Epithelial cell of prostate (primary cell): Measurements from ENCODE around the gene SLC22A3.
"Not testable (repeated sequence)": the region's sequence is repeated elsewhere in the genome, so short reads cannot be mapped to it uniquely, and the experiment has no call there.

Source experiments
- DNase-seq: peaks from one replicate; pipeline ENCODE4 v3.0.0-alpha.2; 2011; ENCODE audit warnings: low read depth, low spot score
- H3K27ac ChIP-seq: fragments of 450-650 bp; 2 replicates; pipeline ENCODE4 v1.5.1; 2017; ENCODE audit warnings: mild to moderate bottlenecking

Gene SLC22A3

DNA sequence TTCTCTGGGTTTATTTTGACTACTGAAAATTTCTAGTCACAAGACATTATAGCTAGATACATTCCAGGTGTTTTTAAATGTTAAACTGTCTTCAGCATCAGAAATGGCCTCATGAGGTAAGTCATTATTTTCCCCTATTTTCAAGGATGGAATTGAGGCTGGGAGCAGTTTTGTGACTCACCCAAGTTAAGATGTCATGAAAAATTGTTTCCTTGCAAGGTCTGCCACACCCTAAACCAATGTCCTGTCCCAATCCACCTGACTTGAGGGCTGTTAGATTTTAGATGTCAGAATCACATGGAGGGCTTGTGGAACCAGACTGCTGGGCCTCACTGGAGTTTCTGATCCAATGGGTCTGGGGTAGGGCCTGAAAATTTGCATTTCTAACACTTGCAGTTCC is 16.9 kb downstream of the SLC22A3 start:
- DNase-seq = no peak
- no peak overlapping the region for H3K27ac ChIP-seq

GRCh38 chr6:160367798-160368547 is 19.8 kb downstream of the SLC22A3 start:
- no peak for DNase-seq
- no peak overlapping the region for H3K27ac ChIP-seq

GRCh38 chr6:160368670-160369069 is 20.5 kb downstream of the SLC22A3 start:
- no peak for DNase-seq
- no peak overlapping the region for H3K27ac ChIP-seq

DNA sequence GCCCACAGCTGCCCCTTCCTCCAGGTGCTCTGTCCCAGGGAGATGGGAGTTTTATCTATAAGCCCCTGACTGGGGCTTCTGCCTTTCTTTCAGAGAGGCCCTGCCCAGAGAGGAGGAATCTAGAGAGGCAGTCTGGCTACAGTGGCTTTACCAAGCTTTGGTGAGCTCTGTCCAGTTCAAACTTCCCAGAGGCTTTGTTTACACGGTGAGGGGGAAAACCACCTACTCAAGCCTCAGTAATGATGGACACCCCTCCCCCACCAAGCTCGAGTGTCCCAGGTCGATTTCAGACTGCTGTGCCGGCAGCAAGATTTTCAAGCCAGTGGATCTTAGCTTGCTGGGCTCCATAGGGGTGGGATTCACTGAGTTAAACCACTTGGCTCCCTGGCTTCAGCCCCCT is 25.4 kb downstream of the SLC22A3 start:
- not testable (repeated sequence) for DNase-seq

GRCh38 chr6:160374836-160375560 is 26.8 kb downstream of the SLC22A3 start:
- no peak for DNase-seq
- no peak overlapping the region for H3K27ac ChIP-seq

More for the DNA sequence above, 25.4 kb downstream of the SLC22A3 start:
- H3K27ac ChIP-seq = not testable (repeated sequence)

GRCh38 chr6:160375561-160375949 is 27.4 kb downstream of the SLC22A3 start:
- no peak for DNase-seq
- H3K27ac ChIP-seq = no peak overlapping the region

DNA sequence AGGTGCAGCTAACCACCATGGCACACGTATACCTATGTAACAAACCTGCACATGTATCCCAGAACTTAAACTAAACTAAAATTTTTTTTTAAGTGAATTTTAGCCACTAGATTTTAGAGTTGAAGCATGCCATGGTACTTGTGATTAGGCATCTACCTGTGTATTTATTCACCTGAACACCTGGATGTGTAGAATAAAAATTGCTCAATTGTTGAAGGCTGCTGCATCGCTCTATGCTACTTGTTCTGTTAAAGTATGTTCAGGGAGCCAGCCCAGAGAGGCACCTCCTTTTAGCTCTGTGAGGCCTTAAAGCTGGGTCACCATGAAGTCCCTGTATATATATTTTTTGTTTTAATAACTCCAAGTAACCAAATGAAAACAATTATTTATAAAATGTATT is 28.3 kb downstream of the SLC22A3 start:
- no peak overlapping the region for H3K27ac ChIP-seq
- no peak for DNase-seq

- peak; percentile 45 for DNase-seq
Observed at GRCh38 chr6:160378218-160378617, 30.0 kb downstream of the SLC22A3 start.

DNA sequence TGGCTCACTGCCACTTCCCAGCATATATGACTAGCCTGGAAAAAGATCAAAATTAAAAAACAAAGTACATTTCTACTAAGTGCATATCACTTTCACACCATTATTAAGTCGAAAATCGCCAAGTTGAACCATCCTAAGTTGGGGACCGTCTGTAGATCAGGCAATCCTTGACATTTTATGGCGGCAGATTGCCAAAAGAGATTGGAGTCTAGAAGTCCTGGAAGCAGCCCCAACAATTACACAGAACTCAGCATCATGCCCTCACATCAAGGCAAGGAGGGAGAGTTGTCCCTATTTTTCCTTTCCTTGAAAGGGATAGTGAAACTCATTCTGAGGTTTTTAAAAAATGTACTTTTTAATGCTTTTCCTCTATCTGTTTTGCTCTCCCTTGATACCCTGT is 30.7 kb downstream of the SLC22A3 start:
- DNase-seq = no peak

More at GRCh38 chr6:160378218-160378617, 30.0 kb downstream of the SLC22A3 start:
- peak overlapping the region; percentile 76 for H3K27ac ChIP-seq

GRCh38 chr6:160379466-160379865 is 31.3 kb downstream of the SLC22A3 start:
- H3K27ac ChIP-seq = peak overlapping the region; percentile 76
- no peak for DNase-seq

More for the DNA sequence above, 30.7 kb downstream of the SLC22A3 start:
- H3K27ac ChIP-seq = peak overlapping the region; percentile 76

DNA sequence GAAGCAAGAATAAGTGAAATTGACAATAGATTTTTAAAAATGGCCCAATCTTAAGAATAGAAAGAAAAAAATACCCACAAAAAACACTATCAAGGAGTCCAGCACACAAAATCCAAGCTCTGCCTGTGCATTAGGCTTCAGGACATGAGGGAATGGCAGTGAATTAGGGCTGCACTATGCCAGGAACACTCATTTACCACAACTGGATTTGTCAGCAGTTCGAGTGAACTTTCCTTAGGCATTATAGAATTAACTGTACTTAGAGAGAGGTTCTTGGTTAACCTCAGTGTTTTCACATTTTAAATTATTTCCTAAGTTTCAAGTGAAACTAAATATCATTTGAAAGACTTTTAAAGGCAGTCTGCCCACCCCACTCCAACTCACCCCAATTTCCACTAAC is 34.8 kb downstream of the SLC22A3 start:
- H3K27ac ChIP-seq = no peak overlapping the region
- no peak for DNase-seq

GRCh38 chr6:160386869-160387530 is 38.8 kb downstream of the SLC22A3 start:
- H3K27ac ChIP-seq = peak overlapping the region; percentile 87
- DNase-seq = peak; percentile 73

- peak overlapping the region; percentile 87 for H3K27ac ChIP-seq
Observed at GRCh38 chr6:160387916-160388643, 39.9 kb downstream of the SLC22A3 start.

GRCh38 chr6:160388922-160389321 is 40.7 kb downstream of the SLC22A3 start:
- peak overlapping the region; percentile 87 for H3K27ac ChIP-seq
- DNase-seq = peak; percentile 41

More at GRCh38 chr6:160387916-160388643, 39.9 kb downstream of the SLC22A3 start:
- no peak for DNase-seq

GRCh38 chr6:160391419-160392116 is 43.4 kb downstream of the SLC22A3 start:
- peak; percentile 79 for DNase-seq
- peak overlapping the region; percentile 91 for H3K27ac ChIP-seq

DNA sequence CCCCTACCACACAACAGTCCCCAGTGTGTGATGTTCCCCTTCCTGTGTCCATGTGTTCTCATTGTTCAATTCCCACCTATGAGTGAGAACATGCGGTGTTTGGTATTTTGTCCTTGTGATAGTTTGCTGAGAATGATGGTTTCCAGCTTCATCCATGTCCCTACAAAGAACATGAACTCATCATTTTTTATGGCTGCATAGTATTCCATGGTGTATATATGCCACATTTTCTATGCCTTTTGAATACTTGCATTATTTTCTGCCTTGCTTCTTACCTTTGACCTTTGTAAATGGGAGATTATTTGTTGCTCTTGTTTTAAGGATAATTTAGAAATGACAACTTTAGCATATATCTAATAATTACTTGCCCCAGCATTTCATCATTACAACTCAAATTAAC is 45.3 kb downstream of the SLC22A3 start:
- H3K27ac ChIP-seq = not testable (repeated sequence)

DNA sequence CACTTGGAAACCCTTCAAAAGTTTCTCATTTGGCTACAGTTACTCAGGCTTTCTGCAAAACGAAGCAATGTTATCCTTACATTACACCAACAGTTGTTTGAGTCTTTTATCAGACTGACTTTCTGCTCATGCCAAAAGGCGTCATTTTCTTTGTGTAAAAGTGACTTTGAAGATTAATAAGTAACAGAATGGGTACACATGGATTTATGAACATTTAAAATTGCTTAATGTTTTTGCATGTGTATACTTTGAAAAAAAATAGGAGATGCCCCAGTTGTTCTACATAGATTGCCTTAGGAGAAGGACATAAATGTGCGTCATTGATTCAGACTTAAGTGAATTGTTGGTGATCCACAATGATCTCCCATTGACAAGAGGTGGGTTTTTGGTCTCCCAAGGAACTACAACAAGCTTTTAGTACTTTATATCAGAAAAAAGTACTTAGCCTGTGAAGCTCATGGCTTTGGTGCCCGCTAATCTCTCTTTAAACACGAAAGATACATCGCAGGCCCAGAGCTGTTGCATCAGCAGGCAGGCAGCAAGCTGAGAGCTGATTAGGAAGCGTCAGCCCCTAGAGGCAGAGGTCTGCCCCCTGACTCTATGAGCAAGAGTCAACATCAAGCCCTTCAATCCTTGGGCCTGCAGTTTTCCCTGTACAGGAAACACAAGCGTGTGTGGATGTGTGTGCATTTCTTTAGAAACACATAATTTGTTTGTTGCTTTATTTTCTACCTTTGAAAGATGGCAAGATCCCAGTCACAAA is 45.9 kb downstream of the SLC22A3 start:
- H3K27ac ChIP-seq = peak overlapping the region; percentile 26
- DNase-seq = no peak

More for the DNA sequence above, 45.3 kb downstream of the SLC22A3 start:
- not testable (repeated sequence) for DNase-seq

DNA sequence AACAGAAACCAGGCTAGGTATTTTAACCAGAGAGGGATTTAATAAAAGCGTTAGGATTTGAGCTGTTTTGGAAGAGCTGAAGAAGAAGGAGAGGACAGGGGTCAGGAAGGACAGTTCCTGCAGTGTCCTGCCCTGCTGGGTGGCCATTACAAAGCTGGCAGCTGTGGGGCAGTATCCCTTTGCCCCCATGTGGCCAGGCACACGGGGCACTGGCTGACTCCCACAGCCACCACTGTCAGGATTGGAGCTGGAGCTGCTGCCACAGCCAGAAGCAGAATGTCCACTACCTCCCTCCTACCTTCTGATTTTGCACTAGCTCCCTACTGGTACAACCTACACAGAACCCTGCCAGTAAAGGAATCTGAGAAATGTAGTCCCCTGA is 46.5 kb downstream of the SLC22A3 start:
- no peak for DNase-seq
- peak overlapping the region; percentile 26 for H3K27ac ChIP-seq

GRCh38 chr6:160395187-160395586 is 47.0 kb downstream of the SLC22A3 start:
- no peak for DNase-seq
- no peak overlapping the region for H3K27ac ChIP-seq
